ENCODE data around the gene NLRC5.

DNA sequence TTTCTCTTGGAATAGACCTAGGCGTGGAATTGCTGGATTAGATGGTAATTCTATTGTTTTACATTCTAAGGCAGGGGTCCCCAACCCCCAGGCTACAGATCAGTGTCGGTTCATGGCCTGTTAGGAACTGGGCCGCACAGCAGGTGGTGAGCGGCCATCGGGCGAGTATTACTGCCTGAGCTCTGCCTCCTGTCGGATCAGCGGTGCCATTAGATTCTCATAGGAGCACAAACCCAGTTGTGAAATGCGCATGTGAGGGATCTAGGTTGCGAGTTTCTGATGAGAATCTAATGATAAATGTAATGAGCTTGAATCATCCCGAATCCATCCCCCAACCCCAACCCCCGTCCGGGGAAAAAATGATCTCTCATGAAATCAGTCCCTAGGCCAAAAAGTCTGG is 23.0 kb downstream of the NLRC5 start:
- TF ChIP-seq, protein P1, sequence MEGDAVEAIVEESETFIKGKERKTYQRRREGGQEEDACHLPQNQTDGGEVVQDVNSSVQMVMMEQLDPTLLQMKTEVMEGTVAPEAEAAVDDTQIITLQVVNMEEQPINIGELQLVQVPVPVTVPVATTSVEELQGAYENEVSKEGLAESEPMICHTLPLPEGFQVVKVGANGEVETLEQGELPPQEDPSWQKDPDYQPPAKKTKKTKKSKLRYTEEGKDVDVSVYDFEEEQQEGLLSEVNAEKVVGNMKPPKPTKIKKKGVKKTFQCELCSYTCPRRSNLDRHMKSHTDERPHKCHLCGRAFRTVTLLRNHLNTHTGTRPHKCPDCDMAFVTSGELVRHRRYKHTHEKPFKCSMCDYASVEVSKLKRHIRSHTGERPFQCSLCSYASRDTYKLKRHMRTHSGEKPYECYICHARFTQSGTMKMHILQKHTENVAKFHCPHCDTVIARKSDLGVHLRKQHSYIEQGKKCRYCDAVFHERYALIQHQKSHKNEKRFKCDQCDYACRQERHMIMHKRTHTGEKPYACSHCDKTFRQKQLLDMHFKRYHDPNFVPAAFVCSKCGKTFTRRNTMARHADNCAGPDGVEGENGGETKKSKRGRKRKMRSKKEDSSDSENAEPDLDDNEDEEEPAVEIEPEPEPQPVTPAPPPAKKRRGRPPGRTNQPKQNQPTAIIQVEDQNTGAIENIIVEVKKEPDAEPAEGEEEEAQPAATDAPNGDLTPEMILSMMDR (IDR thresholded peaks at IDR 0.05; ENCODE audit: insufficient read depth, low read length, poor library complexity, severe bottlenecking): no peak
- TF ChIP-seq EZH2phosphoT487 (conservative IDR thresholded peaks at IDR 0.05; ENCODE audit: low read length): no peak
